Measurements from ENCODE around the gene LRRC72.

DNA sequence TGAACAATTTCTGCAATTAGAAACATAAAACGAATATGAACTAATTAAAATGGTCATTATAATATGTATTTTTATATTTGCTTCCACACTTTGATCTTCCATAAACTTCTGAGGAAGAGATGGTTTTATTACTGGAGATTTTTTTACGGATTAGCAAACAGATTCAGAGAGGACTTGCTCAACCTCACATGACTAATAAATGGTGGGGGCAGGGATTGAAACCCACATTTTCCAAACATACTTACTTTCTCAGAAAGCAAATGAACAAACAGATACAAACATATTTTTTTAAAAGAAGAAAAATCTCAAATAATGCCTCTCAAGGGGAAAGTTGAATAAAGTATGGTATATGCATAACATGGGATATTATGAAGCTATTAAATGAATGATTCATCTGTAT is 100.6 kb downstream of the LRRC72 start:
- no peak for TF ChIP-seq CSDC2 (CRISPR knock-in tag; IDR thresholded peaks at IDR 0.05)
- TF ChIP-seq ZC3H10 (CRISPR knock-in tag; IDR thresholded peaks at IDR 0.05), result no peak
